SK-N-SH treated with all-trans-retinoic acid at 6 μM for 48 hours (cell line): ENCODE data around the gene CNTNAP2.

Experiments used
- CREB5 ChIP-seq: fragments of 250-450 bp; sonication (Bioruptor Pico); IDR thresholded peaks from 2 replicates; pipeline ENCODE4 v1.5.1; 2020; ENCODE audit warnings: low read depth, mild to moderate bottlenecking, moderate library complexity
- PATZ1 ChIP-seq: fragments of 250-450 bp; sonication (Bioruptor Pico); IDR thresholded peaks from 2 replicates; pipeline ENCODE4 v1.8.0; 2020; ENCODE audit warnings: mild to moderate bottlenecking, moderate library complexity, borderline replicate concordance
- RARB ChIP-seq: fragments of 250-450 bp; sonication (Bioruptor Pico); IDR thresholded peaks from 2 replicates; pipeline ENCODE4 v1.8.0; 2021; ENCODE audit warnings: mild to moderate bottlenecking, moderate library complexity
- SNAI2 ChIP-seq: fragments of 250-450 bp; sonication (Bioruptor Pico); IDR thresholded peaks from 2 replicates; pipeline ENCODE4 v1.5.0; 2020; ENCODE audit warnings: mild to moderate bottlenecking, moderate library complexity
- TCF4 ChIP-seq: fragments of 250-450 bp; sonication (Bioruptor Pico); IDR thresholded peaks from 2 replicates; pipeline ENCODE4 v1.8.0; 2021; ENCODE audit warnings: mild to moderate bottlenecking, moderate library complexity, borderline replicate concordance
- TOX ChIP-seq: fragments of 250-450 bp; sonication (Bioruptor Pico); IDR thresholded peaks from 2 replicates; pipeline ENCODE4 v1.8.0; 2021; ENCODE audit warnings: mild to moderate bottlenecking, moderate library complexity, borderline replicate concordance
- TSHZ2 ChIP-seq: fragments of 250-450 bp; sonication (Bioruptor Pico); IDR thresholded peaks from 2 replicates; pipeline ENCODE4 v1.5.0; 2020; ENCODE audit warnings: mild to moderate bottlenecking, moderate library complexity
- ZC3H10 ChIP-seq: fragments of 250-450 bp; sonication (Bioruptor Pico); IDR thresholded peaks from 2 replicates; pipeline ENCODE4 v1.5.1; 2021; ENCODE audit warnings: mild to moderate bottlenecking, moderate library complexity
- ZFP3 ChIP-seq: fragments of 250-450 bp; sonication (Bioruptor Pico); IDR thresholded peaks from 2 replicates; pipeline ENCODE4 v1.5.0; 2020; ENCODE audit warnings: mild to moderate bottlenecking, moderate library complexity
- ZFP30 ChIP-seq: fragments of 450-650 bp; formaldehyde crosslinking; IDR thresholded peaks from 2 replicates; pipeline ENCODE4 v1.5.0; 2022; ENCODE audit warnings: mild to moderate bottlenecking, moderate library complexity
- ZNF565 ChIP-seq: fragments of 450-650 bp; formaldehyde crosslinking; conservative IDR thresholded peaks from 2 replicates; pipeline ENCODE4 v1.5.0; 2020; ENCODE audit warnings: low read depth, mild to moderate bottlenecking, moderate library complexity
- ZNF70 ChIP-seq: fragments of 450-650 bp; formaldehyde crosslinking; IDR thresholded peaks from 2 replicates; pipeline ENCODE4 v1.5.0; 2020; ENCODE audit warnings: mild to moderate bottlenecking, moderate library complexity

- TF ChIP-seq ZFP3 (CRISPR knock-in tag) = no peak
- TF ChIP-seq TCF4 (CRISPR knock-in tag) = no peak
- TF ChIP-seq TOX (CRISPR knock-in tag) = no peak
- TF ChIP-seq RARB (CRISPR knock-in tag) = no peak
- TF ChIP-seq TSHZ2 (CRISPR knock-in tag) = no peak
- no peak for TF ChIP-seq ZNF70
- no peak for TF ChIP-seq ZFP30 (CRISPR knock-in tag)
- no peak for TF ChIP-seq CREB5 (CRISPR knock-in tag)
- no peak for TF ChIP-seq ZNF565 (CRISPR knock-in tag)
- TF ChIP-seq ZC3H10 (CRISPR knock-in tag) = no peak
- no peak for TF ChIP-seq SNAI2
- no peak for TF ChIP-seq PATZ1 (CRISPR knock-in tag)
These were observed 1439.7 kb downstream of the CNTNAP2 start for GRCh38 chr7:147556317-147556716.
